Stimulated activated naive B cell treated with anti-CD40 and anti-IgM and Interleukin-4, amounts not matched to agents 10 μg/mL and 1 μg/mL and 100 μg/mL, for 72 hours (primary cell): ENCODE measurements around the gene MEI4.

Source experiments
- ATAC-seq, 2 donors: fragments of 150-1000 bp; cut with Tn5 transposase; replicated peaks; 2 replicates each; pipeline ENCODE4 v1.10.0; 2021; ENCODE audit warnings: moderate library complexity in 1 of 2
- DNase-seq: peaks from one replicate; pipeline ENCODE4 v3.0.0; 2021
- H3K27ac Mint-ChIP-seq: one replicate; pipeline ENCODE4 v1.8.0; 2022; ENCODE audit warnings: mild to moderate bottlenecking, mixed read lengths
- H3K27me3 Mint-ChIP-seq, 2 donors: one replicate each; pipeline ENCODE4 v1.8.0; 2022; ENCODE audit warnings: mixed read lengths in 2 of 2
- H3K36me3 Mint-ChIP-seq, 2 donors: one replicate each; pipeline ENCODE4 v1.8.0; 2022; ENCODE audit warnings: mixed read lengths in 2 of 2, mild to moderate bottlenecking in 1 of 2
- H3K4me1 Mint-ChIP-seq, 2 donors: one replicate each; pipeline ENCODE4 v1.8.0; 2022; ENCODE audit warnings: mixed read lengths in 2 of 2, mild to moderate bottlenecking in 1 of 2
- H3K4me3 Mint-ChIP-seq, 2 donors: one replicate each; pipeline ENCODE4 v1.8.0; 2022; ENCODE audit warnings: mild to moderate bottlenecking in 2 of 2, mixed read lengths in 2 of 2, moderate library complexity in 1 of 2
- H3K9me3 Mint-ChIP-seq, 2 donors: one replicate each; pipeline ENCODE4 v1.8.0; 2022; ENCODE audit warnings: mixed read lengths in 2 of 2, mild to moderate bottlenecking in 1 of 2

MEI4 gene

GRCh38 chr6:77652739-77653138 lies at the start of gene MEI4:
MEI4 (plus strand) TSS chr6:77653039; CDS start chr6:77690672, 37,633 bp downstream.
- ATAC-seq (no peak), DNase-seq (no peak)
- H3K4me1 Mint-ChIP-seq, result peaks cover 4 to 12% of the 10 kb centered on the region in 2 donors
- H3K36me3 Mint-ChIP-seq, result no peaks in the 10 kb centered on the region
- no peaks in the 10 kb centered on the region for H3K9me3 Mint-ChIP-seq
- H3K4me3 Mint-ChIP-seq, result no peak within 1 kb of the TSS
- peaks cover 13 to 15% of the 10 kb centered on the region in 2 donors for H3K27me3 Mint-ChIP-seq
- no peak within 1 kb of the TSS for H3K27ac Mint-ChIP-seq

GRCh38 chr6:77604476-77604875 lies 48.4 kb upstream of the MEI4 start:
- Mint-ChIP-seq H3K36me3 (no peaks in the 10 kb centered on the region), H3K27ac (no peak overlapping the region), H3K27me3 (no peaks in the 10 kb centered on the region), H3K4me1 (no peaks in the 10 kb centered on the region), H3K9me3 (peaks cover 4 to 6% of the 10 kb centered on the region in 2 donors), H3K4me3 (no peak overlapping the region)
- ATAC-seq, result no peak
- DNase-seq, result no peak

- Mint-ChIP-seq H3K4me3 (no peak overlapping the region), H3K9me3 (peaks cover 4 to 6% of the 10 kb centered on the region in 2 donors), H3K27ac (no peak overlapping the region), H3K27me3 (no peaks in the 10 kb centered on the region), H3K4me1 (no peaks in the 10 kb centered on the region), H3K36me3 (no peaks in the 10 kb centered on the region)
- ATAC-seq, result no peak
- DNase-seq, result no peak
Measured at GRCh38 chr6:77607004-77607403, 45.8 kb upstream of the MEI4 start.

- H3K4me1 Mint-ChIP-seq, result no peaks in the 10 kb centered on the region
- ATAC-seq, result no peak
- DNase-seq, result no peak
- H3K36me3 Mint-ChIP-seq, result no peaks in the 10 kb centered on the region
- no peak overlapping the region for H3K27ac Mint-ChIP-seq
- peaks cover 4 to 9% of the 10 kb centered on the region in 2 donors for H3K9me3 Mint-ChIP-seq
- no peak overlapping the region for H3K4me3 Mint-ChIP-seq
- H3K27me3 Mint-ChIP-seq, result no peaks in the 10 kb centered on the region
Measured at GRCh38 chr6:77609106-77609505, 43.7 kb upstream of the MEI4 start.

- no peak overlapping the region for H3K4me3 Mint-ChIP-seq
- DNase-seq, result no peak
- no peaks in the 10 kb centered on the region for H3K4me1 Mint-ChIP-seq
- H3K9me3 Mint-ChIP-seq, result peaks cover 0 to 8% of the 10 kb centered on the region in 2 donors
- no peaks in the 10 kb centered on the region for H3K36me3 Mint-ChIP-seq
- H3K27me3 Mint-ChIP-seq, result no peaks in the 10 kb centered on the region
- no peak for ATAC-seq
- no peak overlapping the region for H3K27ac Mint-ChIP-seq
Measured at GRCh38 chr6:77619114-77619513, 33.7 kb upstream of the MEI4 start.

- Mint-ChIP-seq H3K27ac (no peak overlapping the region), H3K36me3 (no peaks in the 10 kb centered on the region), H3K4me3 (no peak overlapping the region), H3K4me1 (no peaks in the 10 kb centered on the region), H3K9me3 (peaks cover 0 to 5% of the 10 kb centered on the region in 2 donors), H3K27me3 (no peaks in the 10 kb centered on the region)
- ATAC-seq, result peak; percentile 55 to 56
- no peak for DNase-seq
Measured at GRCh38 chr6:77620278-77620882, 32.5 kb upstream of the MEI4 start.

- H3K4me1 Mint-ChIP-seq, result no peaks in the 10 kb centered on the region
- H3K27me3 Mint-ChIP-seq, result no peaks in the 10 kb centered on the region
- H3K27ac Mint-ChIP-seq, result no peak overlapping the region
- ATAC-seq (no peak), DNase-seq (no peak)
- H3K36me3 Mint-ChIP-seq, result no peaks in the 10 kb centered on the region
- H3K9me3 Mint-ChIP-seq, result peaks cover 0 to 2% of the 10 kb centered on the region in 2 donors
- H3K4me3 Mint-ChIP-seq, result no peak overlapping the region
Measured at GRCh38 chr6:77624515-77624914, 28.3 kb upstream of the MEI4 start.

- Mint-ChIP-seq H3K36me3 (no peaks in the 10 kb centered on the region), H3K4me1 (no peaks in the 10 kb centered on the region), H3K27me3 (no peaks in the 10 kb centered on the region), H3K27ac (no peak overlapping the region), H3K4me3 (no peak overlapping the region), H3K9me3 (peaks cover 0 to 4% of the 10 kb centered on the region in 2 donors)
- ATAC-seq (no peak), DNase-seq (no peak)
Measured at GRCh38 chr6:77626426-77626825, 26.4 kb upstream of the MEI4 start.

GRCh38 chr6:77630014-77630413 lies 22.8 kb upstream of the MEI4 start:
- Mint-ChIP-seq H3K36me3 (no peaks in the 10 kb centered on the region), H3K9me3 (peaks cover 0 to 5% of the 10 kb centered on the region in 2 donors), H3K27me3 (no peaks in the 10 kb centered on the region), H3K27ac (no peak overlapping the region), H3K4me3 (no peak overlapping the region), H3K4me1 (no peaks in the 10 kb centered on the region)
- ATAC-seq (no peak), DNase-seq (no peak)

- H3K9me3 Mint-ChIP-seq, result peaks cover 0 to 5% of the 10 kb centered on the region in 2 donors
- ATAC-seq (no peak), DNase-seq (no peak)
- no peaks in the 10 kb centered on the region for H3K4me1 Mint-ChIP-seq
- H3K36me3 Mint-ChIP-seq, result no peaks in the 10 kb centered on the region
- H3K27ac Mint-ChIP-seq, result no peak overlapping the region
- H3K4me3 Mint-ChIP-seq, result no peak overlapping the region
- H3K27me3 Mint-ChIP-seq, result no peaks in the 10 kb centered on the region
Measured at GRCh38 chr6:77633471-77633870, 19.4 kb upstream of the MEI4 start.

GRCh38 chr6:77633993-77634715 lies 18.7 kb upstream of the MEI4 start:
- no peak overlapping the region for H3K4me3 Mint-ChIP-seq
- H3K27ac Mint-ChIP-seq, result no peak overlapping the region
- no peaks in the 10 kb centered on the region for H3K27me3 Mint-ChIP-seq
- no peak for DNase-seq
- no peaks in the 10 kb centered on the region for H3K4me1 Mint-ChIP-seq
- ATAC-seq, result no peak
- H3K36me3 Mint-ChIP-seq, result no peaks in the 10 kb centered on the region
- H3K9me3 Mint-ChIP-seq, result peaks cover 0 to 3% of the 10 kb centered on the region in 2 donors

- Mint-ChIP-seq H3K9me3 (no peaks in the 10 kb centered on the region), H3K36me3 (no peaks in the 10 kb centered on the region)
- DNase-seq, result no peak
Measured at GRCh38 chr6:77638129-77638830, 14.6 kb upstream of the MEI4 start.

GRCh38 chr6:77644102-77644705 lies 8.6 kb upstream of the MEI4 start:
- Mint-ChIP-seq H3K9me3 (no peaks in the 10 kb centered on the region), H3K27me3 (peaks cover 5 to 7% of the 10 kb centered on the region in 2 donors), H3K36me3 (no peaks in the 10 kb centered on the region), H3K4me1 (peaks cover 2 to 6% of the 10 kb centered on the region in 2 donors), H3K4me3 (no peak overlapping the region), H3K27ac (no peak overlapping the region)
- DNase-seq, result no peak
- ATAC-seq, result no peak

More at GRCh38 chr6:77638129-77638830, 14.6 kb upstream of the MEI4 start:
- Mint-ChIP-seq H3K27me3 (no peaks in the 10 kb centered on the region), H3K4me3 (no peak overlapping the region), H3K4me1 (no peaks in the 10 kb centered on the region), H3K27ac (no peak overlapping the region)
- ATAC-seq, result no peak

- Mint-ChIP-seq H3K4me1 (peaks cover 4 to 12% of the 10 kb centered on the region in 2 donors), H3K27ac (no peak overlapping the region), H3K36me3 (no peaks in the 10 kb centered on the region), H3K9me3 (no peaks in the 10 kb centered on the region), H3K27me3 (peaks cover 13 to 15% of the 10 kb centered on the region in 2 donors), H3K4me3 (peak overlapping the region; percentile 68 to 75)
- DNase-seq, result peak; percentile 18
- peak; percentile 85 to 91 for ATAC-seq
Measured at GRCh38 chr6:77650098-77650663, 2.7 kb upstream of the MEI4 start.
